ENCODE results near the gene PVALEF. TPM values are rescaled to one million over a fixed set of nuclear protein-coding genes. Genes with fewer than 3 reads are reported as not detected.

PVALEF gene
- total and polyA plus RNA-seq, 2 donors (not counting 1 experiment from before 2014, with no cell fraction given) = not detected

- no peak for DNase-seq (ENCODE audit: low read depth in 2 of 2)
- Histone ChIP-seq H3K9me3 (ENCODE audit: control insufficient read depth, insufficient read depth, low read depth, low read length) (no peaks in the 10 kb centered on the region), H3K36me3 (ENCODE audit: control insufficient read depth, insufficient read depth, low read length) (no peaks in the 10 kb centered on the region), H3K27me3 (ENCODE audit: control insufficient read depth, insufficient read depth, low read length) (no peaks in the 10 kb centered on the region), H3K4me3 (replicated peaks in 1 of 4; ENCODE audit: control extremely low read depth in 1 of 4, insufficient read depth in 1 of 4, low read depth in 3 of 4, low read length in 4 of 4) (no peak overlapping the region), H3K4me2 (ENCODE audit: extremely low read depth, insufficient read depth, low read length) (no peak overlapping the region), H3K79me2 (ENCODE audit: control insufficient read depth, insufficient read depth, low read length) (no peaks in the 10 kb centered on the region), H4K20me1 (ENCODE audit: control insufficient read depth, extremely low read depth, insufficient read depth, low read length) (no peaks in the 10 kb centered on the region), H2AFZ (ENCODE audit: low read length) (no peak overlapping the region), H3K27ac (ENCODE audit: insufficient read depth, low read length) (no peak overlapping the region), H3K4me1 (ENCODE audit: control insufficient read depth, extremely low read depth, insufficient read depth, low read length) (no peaks in the 10 kb centered on the region), H3K9ac (ENCODE audit: insufficient read depth, low read length) (no peak overlapping the region)
- TF ChIP-seq EZH2 (IDR thresholded peaks at IDR 0.05; ENCODE audit: low read length, missing control alignments) (no peak), CTCF (conservative IDR thresholded peaks at IDR 0.05 in 1 of 2, IDR thresholded peaks at IDR 0.05 in 1 of 2; ENCODE audit: low read depth in 1 of 2, low read length in 2 of 2) (no peak)
These were observed 30.7 kb downstream of the PVALEF start for GRCh38 chr17:81195941-81196495.

- no peak overlapping the region for H2AFZ ChIP-seq (ENCODE audit: low read length)
- H3K4me2 ChIP-seq (ENCODE audit: extremely low read depth, insufficient read depth, low read length) = no peak overlapping the region
- no peaks in the 10 kb centered on the region for H3K27me3 ChIP-seq (ENCODE audit: control insufficient read depth, insufficient read depth, low read length)
- H3K4me3 ChIP-seq (replicated peaks in 1 of 4; ENCODE audit: control extremely low read depth in 1 of 4, insufficient read depth in 1 of 4, low read depth in 3 of 4, low read length in 4 of 4) = no peak overlapping the region
- H3K9ac ChIP-seq (ENCODE audit: insufficient read depth, low read length) = no peak overlapping the region
- H3K36me3 ChIP-seq (ENCODE audit: control insufficient read depth, insufficient read depth, low read length) = no peaks in the 10 kb centered on the region
- H3K9me3 ChIP-seq (ENCODE audit: control insufficient read depth, insufficient read depth, low read depth, low read length) = no peaks in the 10 kb centered on the region
- no peaks in the 10 kb centered on the region for H3K79me2 ChIP-seq (ENCODE audit: control insufficient read depth, insufficient read depth, low read length)
- DNase-seq (ENCODE audit: low read depth in 2 of 2) = no peak
- H3K27ac ChIP-seq (ENCODE audit: insufficient read depth, low read length) = no peak overlapping the region
- no peak for TF ChIP-seq CTCF (conservative IDR thresholded peaks at IDR 0.05 in 1 of 2, IDR thresholded peaks at IDR 0.05 in 1 of 2; ENCODE audit: low read depth in 1 of 2, low read length in 2 of 2)
- no peak for TF ChIP-seq EZH2 (IDR thresholded peaks at IDR 0.05; ENCODE audit: low read length, missing control alignments)
- no peaks in the 10 kb centered on the region for H4K20me1 ChIP-seq (ENCODE audit: control insufficient read depth, extremely low read depth, insufficient read depth, low read length)
- H3K4me1 ChIP-seq (ENCODE audit: control insufficient read depth, extremely low read depth, insufficient read depth, low read length) = no peaks in the 10 kb centered on the region
These were observed 31.4 kb downstream of the PVALEF start for GRCh38 chr17:81196505-81197408.

GRCh38 chr17:81197409-81197795 lies 32.1 kb downstream of the PVALEF start:
- no peaks in the 10 kb centered on the region for H3K4me1 ChIP-seq (ENCODE audit: control insufficient read depth, extremely low read depth, insufficient read depth, low read length)
- TF ChIP-seq EZH2 (IDR thresholded peaks at IDR 0.05; ENCODE audit: low read length, missing control alignments) (no peak), CTCF (conservative IDR thresholded peaks at IDR 0.05 in 1 of 2, IDR thresholded peaks at IDR 0.05 in 1 of 2; ENCODE audit: low read depth in 1 of 2, low read length in 2 of 2) (no peak)
- no peak overlapping the region for H3K27ac ChIP-seq (ENCODE audit: insufficient read depth, low read length)
- no peaks in the 10 kb centered on the region for H3K27me3 ChIP-seq (ENCODE audit: control insufficient read depth, insufficient read depth, low read length)
- no peak for DNase-seq (ENCODE audit: low read depth in 2 of 2)
- no peak overlapping the region for H2AFZ ChIP-seq (ENCODE audit: low read length)
- H3K4me2 ChIP-seq (ENCODE audit: extremely low read depth, insufficient read depth, low read length) = no peak overlapping the region
- no peak overlapping the region for H3K4me3 ChIP-seq (replicated peaks in 1 of 4; ENCODE audit: control extremely low read depth in 1 of 4, insufficient read depth in 1 of 4, low read depth in 3 of 4, low read length in 4 of 4)
- H3K79me2 ChIP-seq (ENCODE audit: control insufficient read depth, insufficient read depth, low read length) = no peaks in the 10 kb centered on the region
- no peaks in the 10 kb centered on the region for H3K36me3 ChIP-seq (ENCODE audit: control insufficient read depth, insufficient read depth, low read length)
- H4K20me1 ChIP-seq (ENCODE audit: control insufficient read depth, extremely low read depth, insufficient read depth, low read length) = no peaks in the 10 kb centered on the region
- no peaks in the 10 kb centered on the region for H3K9me3 ChIP-seq (ENCODE audit: control insufficient read depth, insufficient read depth, low read depth, low read length)
- no peak overlapping the region for H3K9ac ChIP-seq (ENCODE audit: insufficient read depth, low read length)
